HG03342 (cell line): ENCODE data around the gene VAV1.

Source experiments
- ATAC-seq: cut with Tn5 transposase; IDR thresholded peaks from one replicate; pipeline ENCODE4 v1.9.1; 2021; ENCODE audit warnings: mild to moderate bottlenecking, moderate library complexity; ENCODE audit not compliant: unreplicated experiment

VAV1 gene

GRCh38 chr19:6877766-6878165 lies 105.3 kb downstream of the VAV1 start:
- no peak for ATAC-seq

GRCh38 chr19:6886277-6886897 lies 113.9 kb downstream of the VAV1 start:
- ATAC-seq = no peak

- ATAC-seq = no peak
Observed at GRCh38 chr19:6887316-6887715, 114.8 kb downstream of the VAV1 start, which contains the start of gene ADGRE1. Gene ADGRE1 (plus strand): TSS chr19:6887579. CDS start chr19:6887609, 30 bp downstream.

GRCh38 chr19:6888967-6889366 lies 116.5 kb downstream of the VAV1 start:
- no peak for ATAC-seq

GRCh38 chr19:6890401-6890913 lies 117.9 kb downstream of the VAV1 start:
- no peak for ATAC-seq

GRCh38 chr19:6890938-6891337 lies 118.4 kb downstream of the VAV1 start:
- ATAC-seq = no peak

DNA sequence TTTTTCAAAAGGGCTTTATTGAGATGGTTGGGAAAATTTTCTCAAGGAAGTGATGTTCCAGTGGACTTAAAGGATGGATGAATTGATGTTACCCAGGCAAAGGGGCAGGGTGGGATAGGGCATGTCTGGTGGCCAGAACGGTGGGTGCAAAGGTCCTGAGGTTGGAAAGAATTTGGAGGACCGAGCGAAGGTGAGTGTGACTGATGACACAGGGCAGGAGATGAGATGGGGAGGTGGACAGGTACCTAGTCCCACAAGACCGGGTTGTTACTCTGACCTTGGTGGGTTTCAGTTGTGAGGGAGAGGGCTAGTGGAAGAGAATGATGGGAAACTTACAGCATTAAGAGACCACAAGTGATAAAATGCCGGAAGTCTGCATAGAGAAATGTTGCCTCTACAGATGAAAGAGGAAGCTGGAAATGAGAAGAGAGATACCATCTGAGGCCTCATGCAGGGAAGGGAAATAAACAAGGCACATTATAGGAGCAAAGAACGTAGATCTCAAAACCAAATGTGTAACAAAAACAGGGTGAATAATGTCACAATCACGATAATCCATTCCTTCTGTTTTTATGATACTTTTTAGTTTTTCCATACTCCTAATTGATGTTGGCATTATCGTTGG lies 119.4 kb downstream of the VAV1 start:
- no peak for ATAC-seq

- no peak for ATAC-seq
Observed at GRCh38 chr19:6894313-6894712, 121.8 kb downstream of the VAV1 start.

DNA sequence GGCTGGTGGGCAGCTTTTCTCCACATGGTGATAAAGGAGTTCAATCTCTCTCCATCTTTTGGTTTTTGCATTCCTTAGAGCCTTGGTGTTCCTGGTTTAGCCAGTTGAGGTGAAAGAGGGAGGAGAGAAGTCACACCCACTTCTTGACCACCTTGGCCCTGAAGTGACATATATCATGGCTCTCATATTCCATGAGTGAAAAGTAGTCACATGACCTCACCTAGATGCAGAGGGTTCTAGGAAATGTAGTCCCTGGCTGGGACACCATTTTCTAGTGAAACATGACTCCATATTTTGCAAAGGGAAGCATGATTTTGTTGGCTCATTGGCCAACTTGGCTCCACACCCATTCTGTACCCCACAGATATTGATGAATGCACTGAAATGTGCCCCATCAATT lies 130.9 kb downstream of the VAV1 start:
- no peak for ATAC-seq

DNA sequence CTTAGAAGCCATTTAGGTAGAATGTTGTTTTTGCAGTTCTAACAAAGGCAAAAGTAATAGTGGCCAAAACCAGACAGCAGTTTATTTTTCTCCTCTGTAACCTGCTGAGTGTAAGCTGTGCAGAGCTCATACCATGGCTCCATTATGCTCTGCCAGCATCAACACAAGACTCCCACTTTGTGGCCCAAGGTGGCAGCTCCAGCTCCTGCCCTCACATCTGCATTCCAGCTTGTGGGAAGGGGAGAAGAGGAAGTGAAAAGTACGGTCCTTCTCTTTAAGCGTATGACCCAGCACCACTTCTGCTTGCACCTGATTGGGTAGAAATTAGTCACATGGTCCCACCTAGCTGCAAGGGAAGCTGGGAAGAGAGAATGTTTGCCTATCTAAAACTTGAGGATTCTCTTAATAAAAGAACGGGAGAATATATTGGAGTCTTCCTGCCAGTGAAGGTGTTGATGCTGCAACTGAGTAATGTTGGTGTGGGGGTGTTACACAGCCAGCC lies 134.1 kb downstream of the VAV1 start:
- no peak for ATAC-seq
